Posterior cingulate gyrus (tissue), 11 donors: Measurements from ENCODE around the gene DPM1.
A peak's percentile ranks its signal among the peaks of the same experiment; 100 is the strongest.

Experiments used
- DNase-seq, 10 donors: peaks; one replicate each; pipeline versions ENCODE4 v3.0.0 to v3.0.0-alpha.2; 2020 to 2021; ENCODE audit warnings: mixed read lengths in 3 of 10
- intact Hi-C: fragments of 100-400 bp; cut with DNase I; formaldehyde crosslinking; loops from one replicate; pipeline ENCODE4 v1.15.1; 2023

The DPM1 gene

DNA sequence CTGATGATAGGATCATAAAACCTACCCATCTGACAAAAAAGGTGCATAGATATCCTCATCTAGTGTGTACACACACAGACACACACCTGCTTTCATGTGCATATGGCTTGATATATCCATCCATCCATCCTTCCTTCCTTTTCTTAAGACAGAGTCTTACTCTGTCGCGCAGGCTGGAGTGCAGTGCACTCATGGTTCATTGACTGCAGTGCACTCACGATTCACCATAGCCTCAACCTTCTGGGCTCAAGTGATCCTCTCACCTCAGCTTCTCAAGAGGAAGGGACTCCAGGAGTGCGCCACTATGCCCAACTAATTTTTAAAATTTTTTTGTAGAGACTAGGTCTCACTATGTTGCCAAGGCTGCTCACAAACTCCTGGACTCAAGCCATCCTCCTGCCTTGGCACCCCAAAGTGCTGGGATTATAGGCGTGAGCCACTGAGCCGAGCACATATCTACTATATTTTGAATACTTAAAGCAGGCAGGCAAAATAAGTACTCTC lies 54.2 kb downstream of the DPM1 start:
- intact Hi-C loops = no loop called here
- DNase-seq = peak in 1 of 10 donors; percentile 35

DNA sequence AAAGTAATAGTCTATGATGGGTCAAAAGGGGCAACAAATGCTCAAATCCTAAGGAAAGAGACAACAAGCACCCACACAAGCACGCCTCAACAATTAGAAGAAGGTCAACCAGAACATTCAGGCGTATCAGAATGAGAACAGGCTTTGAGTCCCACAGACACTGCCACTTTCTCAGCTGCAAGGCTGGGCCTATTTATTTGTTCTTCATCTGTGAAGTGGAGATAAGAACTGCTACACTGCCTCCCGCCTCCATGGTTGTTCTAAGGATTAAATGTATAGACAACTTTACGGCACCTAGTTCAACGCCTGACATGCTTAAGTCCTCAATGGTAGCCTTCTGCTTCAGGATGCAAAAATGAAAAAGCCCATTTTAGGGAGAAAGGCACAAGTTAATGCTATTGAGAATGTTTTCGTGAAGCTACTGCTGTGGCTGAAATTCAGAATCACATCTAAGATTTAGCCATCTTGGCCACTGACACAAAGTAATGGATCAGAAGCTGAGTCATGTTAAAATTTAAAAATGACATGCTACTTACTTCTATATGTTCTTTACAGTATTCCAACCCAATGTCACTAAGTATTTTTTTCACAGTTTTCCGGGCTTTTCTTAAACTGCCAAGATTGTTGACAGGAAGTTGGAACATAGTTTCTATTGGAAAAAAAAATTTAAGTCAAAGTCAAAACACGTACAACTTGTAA lies 54.8 kb downstream of the DPM1 start:
- intact Hi-C loops = no loop called here
- DNase-seq = no peak

DNA sequence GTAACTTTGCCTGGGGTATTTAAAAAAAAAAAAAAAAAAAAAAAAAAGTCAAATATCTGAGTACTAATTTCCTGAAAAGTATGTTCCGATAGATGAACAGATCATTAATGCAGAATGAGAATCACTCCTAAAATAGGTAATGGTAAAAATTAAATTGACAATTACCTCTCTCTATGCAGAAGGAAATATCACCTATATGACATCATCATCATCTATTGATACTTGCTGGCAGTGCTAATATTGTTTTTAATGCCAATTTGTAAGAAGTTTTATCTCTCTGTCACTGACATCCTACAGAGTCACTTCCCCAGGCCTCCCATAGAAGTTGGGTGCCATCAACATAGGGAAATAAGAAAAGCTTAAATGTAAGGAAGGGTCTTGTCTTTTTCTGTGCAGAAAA lies 57.0 kb downstream of the DPM1 start:
- intact Hi-C loops = no loop called here
- DNase-seq = no peak

DNA sequence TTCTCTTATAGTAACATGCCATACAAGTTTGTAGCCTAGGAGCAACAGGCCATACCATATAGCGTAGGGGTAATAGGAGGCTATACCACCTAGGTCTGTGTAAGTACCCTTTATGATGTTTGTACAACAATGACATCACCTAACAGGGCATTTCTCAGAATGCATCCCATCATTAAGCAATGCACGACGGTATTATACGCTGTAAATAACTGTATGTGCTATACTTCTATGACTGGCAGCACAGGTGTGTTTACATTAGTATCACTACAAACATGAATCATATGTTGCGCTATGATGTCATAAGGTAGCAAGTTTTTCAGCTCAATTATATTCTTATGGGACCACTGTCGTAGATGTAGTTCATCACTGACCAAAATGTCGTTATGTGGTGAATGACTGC lies 58.1 kb downstream of the DPM1 start:
- intact Hi-C loops = no loop called here
- DNase-seq = no peak

DNA sequence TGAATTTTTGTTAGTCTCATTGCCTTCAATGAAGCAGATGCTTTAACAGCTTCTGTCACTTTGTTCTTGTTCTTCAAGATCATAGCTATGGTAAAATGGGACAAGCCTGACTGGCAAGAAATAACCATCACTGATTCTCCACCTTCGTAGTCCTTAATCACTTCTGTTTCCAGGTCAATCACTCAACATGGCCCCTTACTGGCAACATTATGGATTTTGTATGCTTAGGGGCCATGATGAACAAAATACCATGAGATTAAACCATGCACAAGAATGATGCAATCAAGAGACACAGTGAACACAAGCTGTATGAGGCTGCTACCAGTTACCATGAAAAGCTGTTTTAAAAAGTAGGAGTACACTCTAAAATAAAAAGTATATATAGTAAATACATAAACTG lies 59.9 kb downstream of the DPM1 start:
- intact Hi-C loops = no loop called here
- no peak for DNase-seq

DNA sequence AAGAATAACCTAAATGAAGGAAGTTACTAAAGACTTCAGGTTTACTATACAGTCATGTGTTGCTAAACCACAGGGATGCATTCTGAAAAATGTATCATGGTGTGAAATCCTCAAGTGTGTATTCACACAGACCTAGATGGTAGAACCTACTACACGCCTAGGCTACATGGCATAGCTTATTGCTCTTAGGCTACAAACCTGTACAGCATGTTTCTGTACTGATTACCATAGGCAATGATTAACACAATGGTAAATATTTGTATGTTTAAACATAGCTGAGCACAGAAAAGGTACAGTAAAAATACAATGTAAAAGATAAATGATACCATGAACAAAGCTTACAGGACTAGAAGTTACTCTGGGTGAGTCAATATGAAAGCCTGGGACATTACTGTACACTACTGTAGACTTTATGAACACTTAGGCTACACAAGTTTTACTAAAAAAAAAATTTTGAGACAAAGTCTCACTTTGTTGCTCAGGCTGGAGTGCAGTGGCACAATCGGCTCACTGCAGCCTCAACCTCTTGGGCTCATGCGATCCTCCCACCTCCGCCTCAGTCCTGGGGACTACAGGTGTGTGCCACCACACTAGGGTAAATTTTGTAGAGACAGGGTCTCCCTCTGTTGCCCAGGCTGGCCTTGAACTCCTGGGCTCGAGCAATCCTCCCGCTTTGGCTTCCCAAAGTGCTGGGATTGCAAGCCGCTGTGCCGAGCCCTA lies 63.1 kb downstream of the DPM1 start:
- DNase-seq = peak in 1 of 10 donors; percentile 26

DNA sequence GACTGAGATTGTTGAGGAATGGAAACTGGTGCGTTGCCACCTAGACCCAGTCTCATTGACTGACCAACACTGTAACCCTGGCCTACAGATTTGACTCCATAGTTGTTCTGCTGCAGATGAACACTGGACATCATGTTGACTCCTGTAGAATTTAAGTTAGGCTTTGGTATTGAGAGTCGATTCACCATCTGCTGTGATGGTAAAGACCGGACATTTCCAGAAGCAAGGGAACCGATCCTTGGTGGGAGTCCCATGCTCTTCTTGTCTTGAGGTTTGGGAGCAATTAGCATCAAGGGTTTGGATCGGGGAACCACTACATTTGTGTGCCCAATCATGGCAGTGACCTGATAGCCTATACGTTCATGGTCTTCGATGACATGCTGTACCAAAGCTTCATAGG lies 64.7 kb downstream of the DPM1 start:
- peak in 1 of 10 donors; percentile 59 for DNase-seq
- intact Hi-C loops = no loop called here

More for the DNA sequence above, 63.1 kb downstream of the DPM1 start:
- intact Hi-C loops = no loop called here

DNA sequence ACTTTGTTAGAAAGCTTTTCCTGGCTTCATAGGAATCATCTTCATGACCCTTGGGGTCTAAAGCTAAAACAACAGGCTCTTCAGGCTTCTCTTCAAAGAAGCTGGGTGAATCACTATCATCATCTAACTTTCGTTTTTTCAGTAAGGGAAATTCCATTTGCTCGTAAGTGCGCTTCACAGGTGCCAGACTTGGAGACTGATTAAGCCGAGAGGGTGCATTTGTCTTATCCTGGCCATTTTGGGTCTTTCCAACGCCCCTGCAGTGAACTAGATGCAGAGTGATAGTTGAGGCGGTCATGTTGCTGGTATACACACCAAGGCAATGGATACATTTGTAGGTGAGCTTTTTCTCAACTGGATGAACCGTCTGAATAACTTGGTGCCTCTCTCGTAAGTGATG lies 65.9 kb downstream of the DPM1 start:
- intact Hi-C loops = no loop called here
- peak in 1 of 10 donors; percentile 8 for DNase-seq

DNA sequence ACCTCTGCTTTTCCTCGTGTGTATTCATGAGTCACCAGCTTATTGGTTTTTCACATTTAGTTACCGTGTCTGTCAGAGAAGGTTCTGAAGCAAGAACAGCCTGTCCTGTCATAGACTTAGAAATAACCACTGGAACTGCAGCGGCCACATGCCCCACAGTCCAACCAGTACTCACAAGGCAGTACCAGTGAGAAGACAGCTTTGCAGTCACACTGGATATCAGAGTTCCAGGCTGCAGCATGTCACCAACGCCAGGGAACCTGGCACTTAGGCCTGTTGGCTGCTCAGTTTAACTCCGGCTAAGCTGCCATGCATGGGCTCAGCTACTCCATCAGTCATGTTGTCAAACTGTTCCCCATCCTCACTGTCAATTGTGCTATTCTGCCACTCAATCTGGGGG lies 67.2 kb downstream of the DPM1 start:
- intact Hi-C loops = no loop called here
- DNase-seq = peak in 2 of 10 donors; percentile 20 to 76

DNA sequence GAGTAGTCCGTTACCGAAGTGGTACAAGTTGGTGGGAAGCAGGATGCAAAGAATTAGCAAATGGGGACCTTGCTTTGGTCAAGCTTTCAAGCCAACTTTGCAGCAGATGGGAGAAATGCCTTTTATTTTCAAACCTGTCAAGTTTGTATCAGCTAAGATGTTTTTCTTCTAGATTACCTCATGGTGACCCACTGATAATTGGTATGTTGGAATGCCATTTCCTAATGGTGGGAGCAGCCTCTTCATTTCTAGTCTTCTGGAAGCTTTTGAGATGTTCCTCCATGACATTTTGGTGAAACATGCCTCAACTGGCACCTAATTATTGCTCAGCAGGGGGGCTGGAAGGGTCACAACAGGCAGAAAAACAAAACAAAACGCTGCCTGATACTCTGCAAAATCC lies 70.8 kb downstream of the DPM1 start:
- intact Hi-C loops = no loop called here
- DNase-seq = no peak

DNA sequence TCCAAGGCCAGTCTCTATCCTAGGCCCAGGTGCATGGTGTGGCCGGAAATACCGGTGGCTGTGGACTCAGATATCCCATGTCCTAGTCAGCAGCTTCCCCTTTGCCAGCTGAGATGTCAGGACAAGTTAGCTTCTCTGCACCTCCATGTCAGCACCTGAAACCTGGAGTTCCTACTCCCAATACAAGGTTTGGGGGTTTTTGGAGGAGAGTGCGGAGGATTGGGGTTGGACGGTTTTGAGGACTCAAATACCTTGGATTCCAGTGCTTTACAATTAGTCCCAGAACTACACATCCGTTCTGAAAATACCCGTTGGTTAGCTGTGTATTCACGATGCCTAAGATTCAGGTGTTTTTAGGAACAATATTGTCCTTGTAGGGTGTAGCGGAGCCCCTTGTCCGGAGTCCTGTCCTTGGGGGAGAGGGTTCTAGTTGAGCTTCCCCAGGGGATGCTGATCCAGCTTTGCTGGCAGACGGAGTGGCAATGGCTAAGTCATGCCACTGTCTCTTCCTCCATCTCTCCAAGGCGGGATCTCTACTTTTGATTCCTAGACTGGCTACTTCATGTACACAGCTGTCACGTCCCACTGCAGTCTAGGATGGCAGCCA lies 72.0 kb downstream of the DPM1 start:
- DNase-seq = peak in 1 of 10 donors; percentile 24
- intact Hi-C loops = no loop called here

DNA sequence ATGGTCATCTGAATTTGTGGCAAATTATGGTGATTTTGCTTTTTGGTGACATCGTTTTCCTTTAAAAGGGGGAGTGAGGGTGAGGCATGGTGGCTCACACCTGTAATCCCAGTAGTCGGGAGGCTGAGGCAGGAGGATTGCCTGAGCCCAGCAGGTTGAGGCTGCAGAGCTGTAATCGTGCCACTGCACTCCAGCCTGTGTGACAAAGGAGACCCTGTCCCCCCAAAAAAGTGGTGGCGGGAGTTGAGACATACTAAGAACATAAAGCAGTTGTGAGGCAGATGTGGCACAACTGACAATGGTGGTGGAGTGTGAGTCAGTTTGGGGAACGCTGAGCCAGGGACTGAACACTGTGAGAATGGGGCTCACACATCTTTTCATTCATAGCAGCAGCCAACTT lies 72.6 kb downstream of the DPM1 start:
- DNase-seq = peak in 1 of 10 donors; percentile 37
- intact Hi-C loops = no loop called here

DNA sequence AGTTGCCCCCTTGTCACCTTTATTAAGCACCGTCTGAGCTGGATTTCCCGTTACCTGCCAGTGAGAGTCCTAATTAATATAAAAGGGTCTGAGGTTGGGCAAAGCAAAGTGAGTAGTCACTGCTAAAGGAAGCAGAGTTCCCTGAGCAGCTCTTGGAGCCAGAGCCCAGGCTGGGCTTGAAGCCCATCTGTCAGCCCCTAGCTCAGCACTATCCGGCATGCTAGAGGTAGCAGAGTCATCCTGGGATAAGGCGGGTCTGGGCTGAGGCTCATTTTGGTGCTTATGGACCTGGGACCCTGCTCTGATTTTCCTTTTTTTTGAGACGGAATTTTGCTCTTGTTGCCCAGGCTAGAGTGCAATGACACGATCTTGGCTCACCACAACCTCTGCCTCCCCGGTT lies 73.3 kb downstream of the DPM1 start:
- intact Hi-C loops = no loop called here
- DNase-seq = peak in 1 of 10 donors; percentile 42
